GM12864 (cell line): ENCODE results near the gene ATF6.

Experiments
- DNase-seq: peaks from one replicate; pipeline ENCODE4 v3.0.0-alpha.2; 2011; ENCODE audit warnings: low read depth
- H3K4me3 ChIP-seq: 2 replicates; pipeline ENCODE4 v1.5.1; 2011; ENCODE audit warnings: mild to moderate bottlenecking, low read depth, low read length, control low read depth
- CTCF ChIP-seq: IDR thresholded peaks from 2 replicates; pipeline ENCODE4 v1.5.1; 2011; ENCODE audit warnings: low read depth, mild to moderate bottlenecking, moderate library complexity, low read length, control low read depth, inconsistent platforms; ENCODE audit errors: missing control alignments

ATF6 gene

GRCh38 chr1:161771973-161772372 is 5.9 kb downstream of the ATF6 start:
- TF ChIP-seq CTCF: no peak
- DNase-seq: no peak
- no peak overlapping the region for H3K4me3 ChIP-seq

- no peak overlapping the region for H3K4me3 ChIP-seq
- no peak for TF ChIP-seq CTCF
- no peak for DNase-seq
Observed at GRCh38 chr1:161772397-161772796, 6.3 kb downstream of the ATF6 start.

DNA sequence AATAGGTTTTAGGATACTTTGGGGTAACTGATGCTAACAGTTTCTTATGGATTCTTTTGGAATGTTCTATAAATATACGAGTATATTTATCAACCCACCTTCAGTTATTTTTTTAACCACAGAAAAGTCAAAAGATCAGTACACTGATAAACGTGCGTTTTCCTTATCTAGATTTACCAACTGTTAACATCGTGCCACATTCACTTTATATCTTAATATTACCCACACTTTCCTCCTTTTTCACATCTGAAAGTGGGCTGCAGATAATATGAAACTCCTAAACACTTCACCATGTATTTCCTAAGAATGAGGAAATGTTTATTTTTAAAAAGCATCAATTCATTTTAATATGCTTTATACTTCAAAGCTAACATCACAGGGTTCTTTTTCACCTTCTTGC is 7.7 kb downstream of the ATF6 start:
- H3K4me3 ChIP-seq: no peak overlapping the region
- no peak for TF ChIP-seq CTCF
- DNase-seq: no peak

- no peak overlapping the region for H3K4me3 ChIP-seq
- no peak for DNase-seq
- no peak for TF ChIP-seq CTCF
Observed at GRCh38 chr1:161777261-161777660, 11.1 kb downstream of the ATF6 start.

DNA sequence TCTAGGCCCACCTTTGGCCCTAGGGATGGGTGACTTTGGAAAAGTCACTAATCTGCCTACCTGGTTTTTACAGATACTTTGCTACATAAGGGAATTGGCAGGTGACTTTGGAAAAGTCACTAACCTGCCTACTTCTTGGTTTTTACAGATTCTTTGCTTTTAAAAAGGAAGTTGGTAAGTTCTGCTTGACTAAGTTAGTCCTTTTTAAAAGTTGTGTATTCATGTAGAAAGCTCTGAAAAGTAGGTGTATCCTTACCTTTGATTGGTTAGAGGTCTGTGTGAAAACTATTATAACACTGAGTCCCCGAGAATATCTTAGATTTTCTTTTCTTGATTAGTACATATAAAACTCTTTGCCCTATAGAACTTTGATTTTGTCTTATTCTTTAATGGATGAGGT is 12.4 kb downstream of the ATF6 start:
- H3K4me3 ChIP-seq: no peak overlapping the region
- DNase-seq: no peak
- TF ChIP-seq CTCF: no peak

GRCh38 chr1:161779393-161779792 is 13.3 kb downstream of the ATF6 start:
- DNase-seq: no peak
- no peak overlapping the region for H3K4me3 ChIP-seq
- no peak for TF ChIP-seq CTCF

GRCh38 chr1:161781995-161782394 is 15.9 kb downstream of the ATF6 start:
- no peak for TF ChIP-seq CTCF
- DNase-seq: no peak
- no peak overlapping the region for H3K4me3 ChIP-seq
